GM19043 (cell line): ENCODE results near the gene FETUB.

Experiments
- ATAC-seq: cut with Tn5 transposase; IDR thresholded peaks from one replicate; pipeline ENCODE4 v1.9.1; 2021; ENCODE audit warnings: low read depth; ENCODE audit not compliant: unreplicated experiment

FETUB gene

DNA sequence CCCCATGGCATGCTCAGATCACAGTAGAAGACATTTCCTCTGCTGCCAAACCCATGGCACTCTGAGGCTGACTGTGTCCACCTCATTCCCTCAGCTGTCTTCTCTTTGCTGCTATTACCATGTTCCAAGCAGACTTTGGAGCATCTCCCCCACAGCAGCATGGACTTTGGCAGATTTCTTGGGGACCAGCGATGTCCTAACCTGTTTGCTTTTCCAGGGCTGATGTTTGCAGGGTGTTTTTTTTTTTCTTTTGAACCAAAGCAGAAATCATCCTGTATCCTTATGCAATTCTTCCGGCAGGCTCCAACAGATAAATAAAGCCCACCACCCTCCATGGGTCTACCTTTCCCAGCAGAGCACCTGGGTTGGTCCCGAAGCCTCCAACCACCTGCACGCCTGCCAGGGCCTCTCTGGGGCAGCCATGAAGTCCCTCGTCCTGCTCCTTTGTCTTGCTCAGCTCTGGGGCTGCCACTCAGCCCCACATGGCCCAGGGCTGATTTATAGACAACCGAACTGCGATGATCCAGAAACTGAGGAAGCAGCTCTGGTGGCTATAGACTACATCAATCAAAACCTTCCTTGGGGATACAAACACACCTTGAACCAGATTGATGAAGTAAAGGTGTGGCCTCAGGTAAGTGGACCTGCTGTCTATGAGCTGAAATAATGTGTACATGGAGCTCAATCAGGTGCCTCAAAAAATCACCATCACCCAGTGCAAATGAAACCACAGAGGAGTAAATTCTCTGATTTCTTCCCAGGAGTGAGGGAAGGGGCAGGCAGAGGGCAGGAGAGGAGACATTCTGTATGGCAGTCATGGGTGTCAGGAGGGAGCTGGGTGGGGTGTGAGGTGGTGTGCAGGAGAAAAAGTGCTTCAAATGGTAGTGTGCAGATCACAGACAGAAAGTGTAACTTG lies 27.2 kb upstream of the FETUB start, which contains the start of gene AHSG:
Gene AHSG, plus strand, starts transcription at position 340 of the 916 bp plus-strand sequence. Its CDS starts 82 bp downstream, at position 422.
- no peak for ATAC-seq

DNA sequence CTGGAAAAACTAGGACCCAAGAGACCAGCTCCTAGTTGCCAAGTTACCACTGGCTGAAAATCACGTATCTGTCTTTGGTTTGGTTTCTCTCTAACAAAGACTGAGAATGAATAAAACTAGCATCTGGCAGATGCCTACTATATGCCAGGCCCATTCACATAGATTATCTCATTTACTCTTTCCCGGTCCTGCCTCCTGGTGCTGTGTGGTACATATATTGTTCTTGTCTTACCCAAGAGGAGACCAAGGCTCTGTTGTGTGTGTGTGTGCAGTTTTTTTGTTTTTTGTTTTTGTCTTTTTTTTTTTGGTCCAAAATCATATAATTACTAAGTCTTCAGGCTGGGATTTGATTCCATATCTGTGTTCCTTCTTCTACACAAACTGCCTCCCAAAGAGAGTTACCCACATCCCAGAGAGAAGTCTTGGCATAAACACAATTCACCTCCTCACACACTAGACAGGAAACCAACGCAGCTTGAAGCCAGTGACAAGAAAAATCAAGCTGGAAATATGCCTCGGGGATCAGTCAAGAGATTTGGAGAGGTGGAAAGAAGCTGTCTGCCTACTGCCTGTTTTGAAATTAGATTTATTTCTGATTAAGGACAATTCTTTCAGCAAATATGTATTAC lies 26.4 kb upstream of the FETUB start:
- ATAC-seq, result no peak

DNA sequence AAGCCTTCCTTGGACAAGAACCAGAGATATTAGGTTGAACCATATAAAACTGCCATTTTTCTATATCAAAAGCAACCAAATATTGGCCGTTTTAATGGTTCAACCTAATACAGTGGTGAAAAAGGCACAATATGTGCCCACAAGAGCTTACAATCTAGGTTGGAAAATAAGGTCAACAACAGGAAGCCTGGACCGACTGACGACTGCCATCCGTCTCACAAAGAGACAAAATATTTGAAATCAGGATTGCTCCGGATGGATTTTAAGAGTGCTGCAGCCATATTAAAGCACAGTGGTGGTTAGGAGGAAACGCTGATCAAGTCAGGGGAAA lies 26.0 kb upstream of the FETUB start:
- ATAC-seq, result no peak

DNA sequence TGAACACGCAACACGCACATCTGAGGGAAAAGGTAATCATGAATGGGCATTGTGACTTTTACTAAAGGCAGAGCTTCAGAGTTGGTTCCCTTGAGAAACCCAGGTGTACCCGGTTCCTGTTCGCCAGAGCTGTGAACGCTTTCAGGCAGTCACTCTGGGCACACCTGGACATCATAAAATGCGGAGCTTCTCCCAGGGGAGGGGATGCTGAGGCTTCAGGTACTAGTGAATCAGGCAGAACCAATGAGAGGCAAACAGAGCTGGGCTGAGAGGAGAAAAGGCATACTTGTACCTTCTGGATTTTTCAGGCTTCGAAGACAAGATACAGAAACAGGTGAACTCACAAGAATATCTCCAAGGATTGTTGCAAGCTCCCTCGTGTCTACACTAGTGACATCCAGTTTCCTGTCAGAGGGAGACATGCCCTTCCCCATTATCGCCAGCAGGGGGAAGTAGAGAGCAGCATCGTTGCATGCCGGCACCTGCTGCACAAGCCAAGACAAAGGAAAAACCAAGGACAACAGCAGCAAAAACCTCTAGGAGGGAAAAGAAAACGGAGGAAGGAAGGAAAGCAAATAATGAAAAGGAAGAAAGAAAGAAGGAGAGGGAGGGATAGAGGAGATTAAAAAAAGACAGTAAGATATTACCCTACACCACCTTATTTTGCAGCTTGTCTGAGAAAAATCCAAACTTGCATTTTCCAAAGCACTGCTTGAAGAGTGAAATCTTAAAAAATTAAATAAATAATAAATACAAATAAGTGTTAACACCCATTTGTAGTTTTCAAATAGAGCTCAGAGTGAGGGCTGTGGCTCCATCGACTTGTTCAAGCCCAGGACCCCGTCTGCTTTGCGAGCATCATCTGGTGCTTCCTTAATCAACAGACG lies 25.4 kb upstream of the FETUB start:
- no peak for ATAC-seq

DNA sequence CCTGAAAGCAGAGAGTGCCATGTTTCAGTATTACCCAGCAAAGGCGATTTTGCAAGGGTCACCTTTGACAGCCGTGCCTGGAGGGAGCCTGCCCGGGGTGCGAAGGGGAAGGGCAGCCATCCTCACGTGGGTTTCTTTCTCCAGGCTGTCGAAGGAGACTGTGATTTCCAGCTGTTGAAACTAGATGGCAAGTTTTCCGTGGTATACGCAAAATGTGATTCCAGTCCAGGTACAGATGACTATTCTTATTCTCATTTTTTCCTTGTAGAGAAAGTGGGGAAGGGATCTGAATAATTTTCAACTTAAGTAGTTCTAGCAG lies 23.9 kb upstream of the FETUB start:
- ATAC-seq, result no peak

DNA sequence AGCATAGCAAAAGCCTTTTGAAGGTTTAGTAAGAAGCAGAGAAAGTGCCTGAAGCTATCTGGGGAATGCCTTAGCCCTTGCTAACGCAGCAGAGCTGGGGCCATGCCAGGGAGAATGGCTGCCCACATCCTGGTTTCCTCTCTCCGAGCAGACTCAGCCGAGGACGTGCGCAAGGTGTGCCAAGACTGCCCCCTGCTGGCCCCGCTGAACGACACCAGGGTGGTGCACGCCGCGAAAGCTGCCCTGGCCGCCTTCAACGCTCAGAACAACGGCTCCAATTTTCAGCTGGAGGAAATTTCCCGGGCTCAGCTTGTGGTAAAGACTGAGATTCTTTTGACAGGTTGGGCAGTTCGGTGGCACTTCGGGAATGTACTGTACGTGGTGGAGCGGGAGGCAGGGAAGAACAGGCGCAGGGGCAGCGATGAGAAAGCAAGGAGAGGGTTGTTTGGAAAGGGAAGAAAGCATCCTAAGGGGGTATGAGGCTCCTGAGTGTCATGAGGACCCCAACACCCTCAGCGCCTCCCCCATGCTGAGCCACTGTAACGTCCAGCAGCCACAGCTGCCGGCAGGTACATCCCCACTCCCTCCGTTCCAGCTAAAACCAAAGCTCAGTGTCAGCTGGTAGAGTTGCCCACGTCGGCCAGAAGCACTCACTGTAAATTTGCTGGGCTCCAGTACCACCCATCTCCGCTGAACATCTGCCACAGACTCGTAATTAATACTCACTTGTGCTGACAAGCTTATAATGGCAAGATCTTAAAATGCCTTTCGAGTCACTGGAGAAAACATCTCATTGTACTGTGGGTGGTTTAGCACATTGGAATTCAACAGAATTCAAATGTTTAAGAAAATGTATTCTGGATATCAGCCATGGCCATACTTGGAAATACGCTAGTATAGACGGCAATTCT lies 22.9 kb upstream of the FETUB start:
- peak; percentile 98 for ATAC-seq

DNA sequence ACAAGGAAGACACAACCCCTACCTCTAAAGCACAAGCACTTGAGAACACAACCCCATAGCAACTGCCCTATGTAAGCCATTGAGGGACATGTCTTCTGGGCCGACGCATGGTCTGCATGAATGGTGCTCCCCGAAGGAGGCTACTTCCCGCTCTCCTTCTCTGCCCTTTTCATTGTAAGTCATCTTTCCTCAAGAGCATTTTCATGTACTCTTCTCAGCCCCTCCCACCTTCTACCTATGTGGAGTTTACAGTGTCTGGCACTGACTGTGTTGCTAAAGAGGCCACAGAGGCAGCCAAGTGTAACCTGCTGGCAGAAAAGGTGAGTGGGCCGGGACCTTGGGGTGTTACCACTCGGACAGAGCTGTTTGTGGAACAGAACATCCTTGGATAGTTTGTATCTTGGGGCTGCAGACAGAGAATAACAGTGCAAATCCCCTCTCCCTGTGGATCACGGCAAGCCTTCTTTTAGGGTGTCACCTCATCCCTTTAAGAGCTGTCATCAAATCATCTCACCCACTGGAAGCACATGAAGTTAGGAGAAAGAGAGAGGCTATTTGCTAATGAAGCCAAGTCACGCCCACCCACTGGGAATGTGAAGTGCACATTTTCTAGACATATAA lies 21.8 kb upstream of the FETUB start:
- no peak for ATAC-seq

DNA sequence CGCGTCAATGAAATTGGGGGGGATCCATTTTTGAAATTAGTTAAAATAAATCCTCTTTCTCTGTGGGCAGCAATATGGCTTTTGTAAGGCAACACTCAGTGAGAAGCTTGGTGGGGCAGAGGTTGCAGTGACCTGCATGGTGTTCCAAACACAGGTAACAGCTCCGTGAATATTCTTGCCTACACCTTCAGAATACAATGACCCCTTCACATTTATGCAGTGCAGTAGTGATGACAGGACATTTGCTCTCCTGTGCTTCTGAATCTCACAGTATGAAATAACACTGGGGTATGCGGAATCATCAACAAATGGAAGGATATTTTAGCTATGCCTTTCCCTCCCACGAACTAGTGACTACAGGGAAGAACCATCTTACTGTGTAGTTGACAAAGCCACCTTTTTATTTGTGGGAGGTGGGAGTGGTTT lies 20.4 kb upstream of the FETUB start:
- no peak for ATAC-seq

DNA sequence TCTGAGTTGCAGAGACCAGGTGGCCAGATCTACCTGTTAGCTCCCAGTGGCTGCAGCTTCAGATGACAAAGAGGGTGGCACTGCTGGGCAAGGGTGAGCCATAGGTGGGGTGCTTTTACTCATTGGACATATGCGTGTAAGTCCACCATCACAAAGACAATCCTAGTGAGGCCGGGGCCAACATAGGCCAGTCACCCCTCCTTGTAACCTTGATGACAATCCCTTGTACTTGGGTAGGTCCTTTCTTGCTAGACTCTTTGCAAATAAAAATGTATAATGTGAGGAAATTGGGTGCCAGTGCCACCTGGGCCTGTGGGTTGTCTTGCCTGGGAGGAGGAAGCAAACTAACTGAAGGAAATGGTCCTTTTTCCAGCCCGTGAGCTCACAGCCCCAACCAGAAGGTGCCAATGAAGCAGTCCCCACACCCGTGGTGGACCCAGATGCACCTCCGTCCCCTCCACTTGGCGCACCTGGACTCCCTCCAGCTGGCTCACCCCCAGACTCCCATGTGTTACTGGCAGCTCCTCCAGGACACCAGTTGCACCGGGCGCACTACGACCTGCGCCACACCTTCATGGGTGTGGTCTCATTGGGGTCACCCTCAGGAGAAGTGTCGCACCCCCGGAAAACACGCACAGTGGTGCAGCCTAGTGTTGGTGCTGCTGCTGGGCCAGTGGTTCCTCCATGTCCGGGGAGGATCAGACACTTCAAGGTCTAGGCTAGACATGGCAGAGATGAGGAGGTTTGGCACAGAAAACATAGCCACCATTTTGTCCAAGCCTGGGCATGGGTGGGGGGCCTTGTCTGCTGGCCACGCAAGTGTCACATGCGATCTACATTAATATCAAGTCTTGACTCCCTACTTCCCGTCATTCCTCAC lies 19.7 kb upstream of the FETUB start:
- ATAC-seq, result no peak

DNA sequence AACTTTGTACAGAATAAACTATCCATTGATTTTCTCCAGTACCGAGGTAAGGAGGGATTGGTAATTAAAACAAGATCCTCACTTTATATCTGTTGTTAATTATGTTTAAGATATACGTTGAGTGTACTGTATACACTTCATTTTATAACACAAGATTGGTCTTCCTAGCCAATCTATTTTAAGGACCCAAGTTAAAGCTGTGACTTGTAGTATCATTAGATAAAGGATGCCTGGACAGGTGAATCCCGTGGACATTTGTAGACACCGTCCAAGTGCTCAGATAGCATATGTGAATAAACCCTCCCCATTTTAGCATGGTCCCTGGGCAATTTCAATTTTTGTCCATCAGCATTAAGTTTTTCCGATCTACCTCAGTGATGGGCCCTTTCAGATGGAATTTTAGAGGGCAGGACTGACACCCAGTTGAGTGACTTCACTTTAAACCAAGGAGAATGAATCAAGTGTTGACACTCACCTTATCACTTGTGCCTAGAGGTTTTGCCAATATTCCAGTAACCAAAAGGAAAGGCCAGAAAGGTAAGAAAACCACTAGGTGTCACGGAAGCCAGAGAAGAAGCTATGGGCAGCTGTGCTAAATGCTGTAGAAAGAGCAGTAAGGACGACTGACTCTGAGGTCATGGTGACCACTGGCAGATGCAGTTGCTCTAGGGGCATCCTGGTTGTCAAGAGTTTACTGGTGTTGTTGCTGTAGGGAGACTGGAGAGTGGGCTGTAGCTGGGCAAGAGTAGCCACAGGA lies 18.1 kb upstream of the FETUB start:
- ATAC-seq, result no peak

DNA sequence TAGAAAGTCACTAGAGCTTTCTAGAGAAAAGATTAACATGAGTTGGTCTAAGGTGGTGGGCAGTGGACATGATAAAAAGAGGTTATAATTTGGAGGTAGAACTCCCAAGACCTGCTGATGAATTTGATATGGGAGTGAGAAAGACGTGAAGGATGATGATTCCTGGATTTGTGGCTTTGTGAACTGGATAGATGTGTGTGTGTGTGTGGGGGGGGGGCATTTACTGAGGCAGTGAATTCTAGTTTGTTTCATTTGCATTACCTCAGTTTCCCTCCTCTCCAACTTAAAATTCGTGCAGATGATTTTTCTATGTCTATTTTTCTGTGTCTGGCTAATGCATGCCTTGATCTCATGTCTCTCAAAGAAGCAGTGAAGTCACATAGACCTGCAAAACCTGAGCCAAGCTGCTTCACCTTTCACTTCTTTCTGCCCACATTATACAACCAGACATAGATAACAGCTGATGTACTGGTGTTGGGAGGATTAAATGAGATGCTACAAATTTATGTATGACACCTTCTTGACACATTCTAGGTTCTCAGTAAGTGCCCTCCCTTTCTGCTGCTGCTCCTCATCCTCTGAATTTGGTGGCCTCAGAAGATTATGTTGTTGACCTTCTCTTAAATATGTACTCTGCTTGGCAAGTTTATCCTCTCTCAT lies 17.4 kb upstream of the FETUB start:
- no peak for ATAC-seq

DNA sequence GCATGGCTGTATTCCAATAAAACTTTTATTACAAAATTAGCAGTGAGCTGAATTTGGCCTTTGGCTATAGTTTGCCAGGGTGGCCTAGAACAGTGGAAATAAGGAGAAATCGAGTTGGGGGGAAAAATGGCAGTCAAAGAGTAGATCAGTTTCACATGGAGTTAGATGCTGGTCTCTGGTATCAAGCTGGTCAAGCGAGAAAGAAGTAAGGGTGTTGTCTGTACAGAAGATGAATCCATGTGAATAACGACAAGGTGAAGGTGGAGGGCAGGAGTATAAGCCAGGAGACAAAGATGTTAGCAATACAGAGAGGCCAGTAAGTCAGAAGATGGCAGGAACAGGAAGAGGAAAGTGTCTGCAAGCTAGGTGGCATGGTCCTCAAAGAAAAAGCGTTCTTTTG lies 15.6 kb upstream of the FETUB start:
- no peak for ATAC-seq

DNA sequence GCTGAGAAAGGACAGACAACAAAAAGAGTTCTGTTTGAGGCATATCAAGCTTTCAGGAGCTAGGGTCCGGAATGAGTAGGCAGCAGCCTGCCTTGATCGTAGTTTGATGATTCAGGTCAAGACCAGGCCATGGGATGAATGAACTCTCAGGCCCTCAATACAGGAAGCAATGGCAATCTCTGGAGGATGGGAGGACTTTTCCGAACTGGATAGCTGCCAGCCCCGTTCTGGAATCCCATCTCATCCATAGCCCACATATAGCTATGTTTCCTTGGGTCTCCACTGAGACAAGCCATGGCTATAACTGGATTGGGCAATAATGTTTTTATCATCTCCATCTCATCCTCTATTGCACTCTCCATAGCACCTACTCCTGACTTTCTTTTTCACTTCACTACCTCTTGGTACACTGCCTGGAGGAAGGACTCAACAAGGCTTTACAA lies 14.6 kb upstream of the FETUB start:
- no peak for ATAC-seq

DNA sequence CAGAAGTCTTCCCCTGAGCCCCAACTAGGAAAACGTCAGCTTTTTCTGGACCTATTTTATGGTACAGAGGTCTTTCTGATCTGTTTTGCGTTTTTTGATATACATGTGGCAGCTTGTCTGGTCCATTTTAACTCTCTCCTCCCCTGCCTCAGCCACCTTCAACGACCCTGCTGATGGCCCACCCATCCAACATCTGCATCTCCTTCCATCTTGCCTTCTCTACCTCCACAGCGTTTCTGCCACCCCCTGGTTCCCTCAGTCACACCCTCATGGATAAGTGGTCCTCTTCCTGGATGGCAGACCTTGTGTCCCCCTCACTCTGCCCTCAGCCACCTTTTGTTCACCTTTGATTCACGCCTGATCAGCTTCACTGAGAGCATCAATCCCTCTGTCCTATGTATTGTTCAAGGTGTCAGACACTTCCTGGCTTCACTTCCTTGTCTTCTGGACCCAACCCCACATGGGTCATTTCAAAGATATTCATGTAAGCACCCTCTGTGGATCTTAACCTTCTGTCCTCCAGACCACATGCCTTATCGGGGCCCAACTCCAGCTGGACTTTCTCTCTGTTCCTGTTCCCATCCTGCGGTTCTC lies 13.8 kb upstream of the FETUB start:
- ATAC-seq, result no peak

DNA sequence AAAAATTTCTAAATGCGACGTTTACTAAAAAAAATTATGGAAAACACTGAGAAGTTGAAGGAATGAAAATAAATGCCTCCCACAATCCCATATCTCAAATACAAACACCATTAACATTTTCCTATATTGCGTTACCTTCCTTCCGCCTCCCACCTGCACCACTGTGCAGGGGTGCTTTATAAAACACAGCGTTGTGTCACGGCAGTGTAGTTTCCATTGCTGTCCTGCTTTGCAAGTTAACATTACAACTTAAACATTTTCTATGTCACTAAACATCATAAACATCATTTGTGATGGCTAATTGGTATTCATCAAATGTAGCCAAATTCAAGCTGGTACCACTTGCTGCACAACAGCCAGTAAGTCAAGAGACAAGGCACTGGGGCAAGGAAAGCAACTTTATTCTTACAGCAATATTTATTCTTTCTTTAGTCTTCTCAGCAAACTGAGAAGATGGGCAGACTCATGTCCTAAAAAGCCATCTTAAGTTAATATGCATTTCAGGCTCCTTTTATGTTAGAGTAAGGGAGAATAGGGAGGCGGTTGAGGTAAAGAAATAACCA lies 12.3 kb upstream of the FETUB start:
- no peak for ATAC-seq

DNA sequence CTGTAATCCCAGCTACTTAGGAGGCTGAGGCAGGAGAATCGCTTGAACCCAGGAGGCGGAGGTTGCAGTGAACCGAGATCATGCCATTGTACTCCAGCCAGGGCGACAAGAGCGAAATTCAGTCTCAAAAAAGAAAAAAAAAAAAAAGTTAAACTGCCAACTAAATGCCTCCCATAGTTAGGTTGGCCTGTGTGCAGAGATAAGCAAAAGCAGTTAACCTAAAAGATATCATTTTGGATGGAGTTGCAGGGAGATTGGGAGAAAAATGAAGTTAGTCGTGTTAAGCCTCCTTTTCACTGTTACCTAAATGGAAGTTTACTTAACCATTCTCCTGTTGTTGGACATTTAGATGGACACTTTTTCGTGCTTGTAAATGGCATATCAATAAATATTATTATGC lies 11.4 kb upstream of the FETUB start:
- no peak for ATAC-seq
